Tibial artery (tissue), 4 donors: ENCODE data around the gene SGO2.
A peak's percentile ranks its signal among the peaks of the same experiment; 100 is the strongest.

Experiments used
- DNase-seq, 2 donors: peaks; one replicate each; pipeline ENCODE4 v3.0.0-alpha.2; 2019
- H3K27ac ChIP-seq, 2 donors: fragments of 200-600 bp; sonication (generic) in 1 of 2; 1 replicate in 1 of 2; 2 replicates in 1 of 2; pipeline ENCODE4 v1.5.1; 2018 to 2019; ENCODE audit warnings: mild to moderate bottlenecking in 1 of 2
- H3K27me3 ChIP-seq, 2 donors: fragments of 200-600 bp; sonication (generic) in 1 of 2; one replicate each; pipeline versions ENCODE4 v1.5.1 to v1.6.0; 2016 to 2019
- H3K36me3 ChIP-seq, 3 donors: fragments of 200-600 bp; sonication (generic) in 2 of 3; one replicate each; pipeline ENCODE4 v1.5.1; 2016 to 2019; ENCODE audit warnings: mild to moderate bottlenecking in 2 of 3
- H3K4me1 ChIP-seq, 4 donors: fragments of 200-600 bp; sonication (generic) in 2 of 4; 1 replicate in 3 of 4; 2 replicates in 1 of 4; pipeline ENCODE4 v1.5.1; 2016 to 2019
- H3K4me3 ChIP-seq, 2 donors: fragments of 200-600 bp; sonication (generic) in 1 of 2; 1 replicate in 1 of 2; 2 replicates in 1 of 2; pipeline ENCODE4 v1.5.1; 2018 to 2019; ENCODE audit warnings: mild to moderate bottlenecking in 2 of 2
- H3K9me3 ChIP-seq, 3 donors: fragments of 200-600 bp; sonication (generic) in 1 of 3; one replicate each; pipeline ENCODE4 v1.5.1; 2016 to 2019
- intact Hi-C: fragments of 100-400 bp; cut with DNase I; formaldehyde crosslinking; loops from one replicate; pipeline ENCODE4 v1.15.0; 2023; ENCODE audit warnings: low total_unique reads
- TF ChIP-seq, protein P1 (sequence below), 2 experiments: fragments of 200-600 bp in 1 of 2; fragments of 450-650 bp in 1 of 2; IDR thresholded peaks; one replicate each; pipeline ENCODE4 v1.5.1; 2017 to 2019; ENCODE audit warnings: antibody characterized with exemption in 2 of 2, mild to moderate bottlenecking in 1 of 2, moderate library complexity in 1 of 2

SGO2 gene

DNA sequence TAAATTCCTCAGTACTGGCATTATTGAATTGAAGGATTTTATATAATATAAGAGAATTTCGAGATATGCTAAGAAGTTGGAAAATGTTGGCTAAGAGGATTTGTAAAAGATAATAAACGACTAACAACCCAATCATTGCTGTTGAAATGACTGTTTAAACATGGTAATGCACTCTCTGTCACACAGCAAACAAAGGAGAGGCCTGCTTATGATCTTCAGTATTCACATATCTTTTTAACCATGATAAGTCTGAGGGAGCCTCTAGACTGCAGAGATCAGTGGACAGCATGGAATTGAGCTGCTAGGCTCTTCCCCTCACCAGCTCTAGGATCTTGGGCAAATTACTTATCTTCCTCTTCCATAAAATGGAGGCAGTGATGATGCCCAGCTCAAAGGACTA lies 18.8 kb upstream of the SGO2 start:
- Histone ChIP-seq H3K27ac (no peak overlapping the region), H3K4me1 (peaks cover 0 to 13% (median 7%) of the 10 kb centered on the region in 4 donors), H3K36me3 (peaks cover 4 to 19% (median 18%) of the 10 kb centered on the region in 3 donors), H3K4me3 (no peak overlapping the region), H3K9me3 (no peaks in the 10 kb centered on the region), H3K27me3 (no peaks in the 10 kb centered on the region)
- intact Hi-C loops = no loop called here
- TF ChIP-seq, protein P1, sequence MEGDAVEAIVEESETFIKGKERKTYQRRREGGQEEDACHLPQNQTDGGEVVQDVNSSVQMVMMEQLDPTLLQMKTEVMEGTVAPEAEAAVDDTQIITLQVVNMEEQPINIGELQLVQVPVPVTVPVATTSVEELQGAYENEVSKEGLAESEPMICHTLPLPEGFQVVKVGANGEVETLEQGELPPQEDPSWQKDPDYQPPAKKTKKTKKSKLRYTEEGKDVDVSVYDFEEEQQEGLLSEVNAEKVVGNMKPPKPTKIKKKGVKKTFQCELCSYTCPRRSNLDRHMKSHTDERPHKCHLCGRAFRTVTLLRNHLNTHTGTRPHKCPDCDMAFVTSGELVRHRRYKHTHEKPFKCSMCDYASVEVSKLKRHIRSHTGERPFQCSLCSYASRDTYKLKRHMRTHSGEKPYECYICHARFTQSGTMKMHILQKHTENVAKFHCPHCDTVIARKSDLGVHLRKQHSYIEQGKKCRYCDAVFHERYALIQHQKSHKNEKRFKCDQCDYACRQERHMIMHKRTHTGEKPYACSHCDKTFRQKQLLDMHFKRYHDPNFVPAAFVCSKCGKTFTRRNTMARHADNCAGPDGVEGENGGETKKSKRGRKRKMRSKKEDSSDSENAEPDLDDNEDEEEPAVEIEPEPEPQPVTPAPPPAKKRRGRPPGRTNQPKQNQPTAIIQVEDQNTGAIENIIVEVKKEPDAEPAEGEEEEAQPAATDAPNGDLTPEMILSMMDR (IDR thresholded peaks at IDR 0.05) = no peak
- DNase-seq = no peak

DNA sequence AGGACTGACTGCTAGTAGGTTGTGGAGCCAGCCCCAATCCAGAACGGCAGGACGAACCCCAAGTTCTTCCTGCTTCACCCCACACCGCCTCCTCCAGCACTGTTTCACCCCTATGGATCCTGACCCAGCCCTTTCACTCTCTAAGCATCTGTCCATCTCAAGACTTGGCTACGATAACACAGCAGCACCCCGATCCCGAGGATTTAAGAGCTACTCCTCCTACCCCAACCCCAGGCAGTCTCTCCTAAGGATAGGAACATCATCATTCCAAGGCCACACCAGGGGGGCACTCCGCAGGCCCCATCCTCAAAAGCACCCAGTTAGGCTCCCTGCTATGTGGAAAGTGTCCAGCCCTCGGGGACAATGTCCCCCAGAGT lies 16.8 kb upstream of the SGO2 start:
- TF ChIP-seq, protein P1 (IDR thresholded peaks at IDR 0.05) = no peak
- Histone ChIP-seq H3K4me3 (peak overlapping the region; percentile 81 to 99), H3K4me1 (peaks cover 0 to 13% (median 7%) of the 10 kb centered on the region in 4 donors), H3K36me3 (peaks cover 4 to 9% (median 6%) of the 10 kb centered on the region in 3 donors), H3K9me3 (no peaks in the 10 kb centered on the region), H3K27ac (peak overlapping the region; percentile 89 to 93), H3K27me3 (no peaks in the 10 kb centered on the region)
- intact Hi-C loops = no loop called here
- DNase-seq = no peak

DNA sequence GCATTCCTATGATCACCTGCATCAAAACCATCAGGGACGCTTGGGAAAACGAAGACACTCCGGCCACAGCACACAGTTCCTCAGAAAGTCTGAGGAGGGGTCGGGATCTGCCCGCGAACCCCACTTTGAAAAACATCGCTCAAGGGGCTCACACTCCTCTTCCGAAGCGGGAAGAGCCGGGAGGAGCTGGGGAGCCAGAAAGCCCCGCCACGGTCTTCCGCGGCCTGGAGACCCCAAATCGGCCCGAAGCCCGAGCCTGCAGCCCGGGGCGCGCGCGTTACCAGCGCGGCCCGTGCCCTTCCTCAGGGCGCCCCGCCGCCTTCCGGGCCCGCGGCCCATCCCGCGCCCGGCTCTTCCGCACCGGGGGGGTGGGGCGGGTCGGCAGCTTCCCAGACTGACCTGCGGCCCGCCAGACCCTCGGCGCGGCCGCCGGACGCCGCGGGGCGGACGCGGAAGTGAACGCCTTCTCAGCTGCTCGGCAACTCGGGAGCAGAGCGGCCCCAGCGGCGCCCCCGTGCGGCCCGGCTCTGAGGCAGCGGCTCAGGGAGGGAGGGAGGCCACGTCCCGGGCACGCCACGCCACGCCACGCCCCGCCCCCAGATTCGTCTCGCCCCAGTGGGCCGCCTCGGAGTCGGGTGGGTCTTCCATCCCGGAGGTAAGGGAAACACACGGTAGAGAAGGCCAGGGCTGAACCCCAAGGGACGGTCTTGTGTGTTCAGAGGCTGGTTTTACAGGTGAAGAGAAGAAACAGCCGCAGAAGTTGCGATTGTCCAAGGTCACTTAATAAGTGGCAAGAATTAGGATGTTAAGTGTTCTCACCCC lies 16.2 kb upstream of the SGO2 start, which contains the start of gene KCTD18:
Gene KCTD18 (minus strand): TSS at position 457 of the 822 bp plus-strand sequence. CDS start 3,052 bp downstream, outside the sequence.
- Histone ChIP-seq H3K27ac (peak within 1 kb of the TSS; percentile 89 to 93), H3K4me3 (peak within 1 kb of the TSS; percentile 81 to 99), H3K27me3 (no peaks in the 10 kb centered on the region), H3K4me1 (peaks cover 0 to 13% (median 7%) of the 10 kb centered on the region in 4 donors), H3K9me3 (no peaks in the 10 kb centered on the region), H3K36me3 (peaks cover 0 to 3% (median 0%) of the 10 kb centered on the region in 3 donors)
- DNase-seq = peak; percentile 86 to 96
- intact Hi-C loops = no loop called here
- TF ChIP-seq, protein P1 (IDR thresholded peaks at IDR 0.05) = peak; percentile 75 to 80

DNA sequence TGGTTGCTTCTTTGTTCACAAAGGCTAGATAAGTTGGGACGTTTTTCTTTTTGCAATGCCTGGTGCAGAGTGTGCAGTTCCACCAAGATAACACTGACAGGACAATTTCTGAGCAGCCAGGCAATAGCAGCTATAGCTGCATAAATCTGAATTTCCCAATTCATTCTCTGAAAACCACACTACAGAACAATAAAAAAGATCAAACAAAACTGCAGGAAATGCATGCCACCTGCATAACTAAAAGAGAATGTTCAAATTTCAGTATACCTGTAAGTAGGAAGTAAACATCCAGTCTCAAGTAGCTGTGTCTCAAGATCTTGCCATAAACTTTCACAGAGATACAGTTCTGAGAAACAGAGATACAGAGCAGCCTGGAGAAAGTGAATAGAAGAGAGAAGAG lies 10.9 kb upstream of the SGO2 start:
- H3K36me3 ChIP-seq = no peaks in the 10 kb centered on the region
- no peak overlapping the region for H3K27ac ChIP-seq
- no peak overlapping the region for H3K4me3 ChIP-seq
- TF ChIP-seq, protein P1 (IDR thresholded peaks at IDR 0.05) = no peak
- intact Hi-C loops = no loop called here
- H3K4me1 ChIP-seq = peaks cover 0 to 6% (median 2%) of the 10 kb centered on the region in 4 donors
- no peaks in the 10 kb centered on the region for H3K9me3 ChIP-seq
- no peaks in the 10 kb centered on the region for H3K27me3 ChIP-seq
- DNase-seq = no peak

DNA sequence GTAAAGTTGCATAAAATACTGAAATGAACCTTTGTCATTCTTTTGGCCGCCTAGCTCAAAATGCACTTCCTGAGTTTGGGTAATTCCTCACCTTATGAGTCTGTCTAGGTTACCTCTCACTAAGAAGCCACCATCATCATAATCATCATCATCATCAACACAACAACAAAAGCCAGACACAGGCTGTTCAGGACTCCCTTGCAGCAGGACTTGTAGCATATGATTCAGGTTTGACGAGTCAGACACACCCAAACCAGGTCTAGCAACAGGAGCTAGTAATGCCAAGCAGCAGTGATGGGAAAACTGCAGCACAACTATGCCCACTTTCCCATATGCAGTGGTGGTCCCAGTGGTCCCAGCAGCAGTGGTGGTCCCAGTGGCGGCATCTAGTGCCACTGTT lies 2.8 kb upstream of the SGO2 start:
- intact Hi-C loops = no loop called here
- Histone ChIP-seq H3K27me3 (no peaks in the 10 kb centered on the region), H3K9me3 (no peaks in the 10 kb centered on the region), H3K4me1 (peaks cover 0 to 10% (median 7%) of the 10 kb centered on the region in 4 donors), H3K27ac (no peak overlapping the region), H3K36me3 (no peaks in the 10 kb centered on the region), H3K4me3 (no peak overlapping the region)
- TF ChIP-seq, protein P1 (IDR thresholded peaks at IDR 0.05) = no peak
- DNase-seq = no peak
